ENCODE results near the gene RABAC1.
A peak's percentile ranks its signal among the peaks of the same experiment; 100 is the strongest.
"Not testable (repeated sequence)": the region's sequence is repeated elsewhere in the genome, so short reads cannot be mapped to it uniquely, and the experiment has no call there.

RABAC1 gene

DNA sequence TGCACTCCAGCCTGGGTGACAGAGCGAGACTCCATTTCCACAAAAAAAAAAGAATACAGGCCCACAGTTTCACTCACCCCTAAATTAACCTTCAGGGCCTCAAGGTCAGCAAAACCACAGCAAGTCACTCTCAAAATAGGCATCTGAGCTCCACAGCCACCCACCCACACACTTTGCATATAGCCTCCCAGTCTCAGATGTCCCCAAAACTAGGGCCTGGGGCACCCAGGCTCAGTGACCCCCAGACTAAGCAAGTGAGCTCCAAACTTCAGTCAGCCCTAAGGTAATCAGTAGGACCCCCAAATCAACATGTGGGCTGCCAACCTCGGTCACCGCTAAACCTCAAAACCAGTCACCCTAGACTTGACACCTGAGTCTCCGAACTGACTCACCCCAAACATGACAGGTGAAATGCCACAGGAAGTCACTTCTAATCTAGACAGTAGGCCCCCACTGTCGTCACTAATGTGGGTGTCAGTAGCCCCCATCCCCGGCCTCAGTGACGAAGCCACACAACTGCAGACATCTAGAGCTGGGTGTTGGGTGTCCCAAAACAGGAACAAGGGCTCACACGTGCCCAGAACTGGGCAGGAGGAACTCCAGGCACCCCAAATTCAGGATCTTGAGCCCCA, 13.9 kb downstream of the RABAC1 start:
- no peak for DNase-seq (ENCODE audit: low read depth)

- DNase-seq (ENCODE audit: low read depth), result no peak
Observed at GRCh38 chr19:41944336-41944735, 14.8 kb downstream of the RABAC1 start.

- DNase-seq (ENCODE audit: low read depth), result no peak
Observed at GRCh38 chr19:41941410-41942202, 17.5 kb downstream of the RABAC1 start.

DNA sequence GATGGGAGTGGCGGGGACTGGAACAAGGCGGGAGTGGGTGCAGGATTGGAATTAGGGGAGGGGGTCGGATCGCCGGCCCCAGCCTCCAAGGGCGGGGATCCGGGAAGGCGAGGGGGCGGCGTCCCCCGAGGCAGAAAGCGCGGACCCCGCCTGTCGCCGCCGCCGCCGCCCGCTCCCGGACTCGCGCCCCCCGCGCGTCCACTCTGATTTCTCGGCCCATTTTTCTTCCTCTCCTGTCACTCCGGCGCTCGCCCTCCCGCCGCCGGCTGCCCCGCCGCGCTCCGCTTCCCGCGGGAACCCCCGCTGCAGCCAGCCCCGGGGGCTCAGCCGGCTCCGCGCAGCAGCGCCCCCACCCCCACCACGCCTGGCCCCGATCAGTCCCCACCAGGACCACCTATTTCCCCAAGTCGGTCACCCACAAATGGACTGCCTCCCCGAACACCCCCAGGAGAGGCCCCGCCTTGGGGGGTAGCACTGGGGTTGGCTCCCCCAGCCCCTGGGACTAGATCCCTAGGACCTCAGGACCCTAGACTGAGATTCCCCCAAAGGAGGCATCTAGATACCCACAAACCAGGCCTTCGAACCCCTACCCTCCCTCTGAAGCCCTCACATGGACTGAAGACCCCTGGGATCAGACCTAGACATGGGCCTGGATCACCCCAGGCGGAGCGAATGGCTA, 18.3 kb downstream of the RABAC1 start:
- no peak for DNase-seq (ENCODE audit: low read depth)

DNA sequence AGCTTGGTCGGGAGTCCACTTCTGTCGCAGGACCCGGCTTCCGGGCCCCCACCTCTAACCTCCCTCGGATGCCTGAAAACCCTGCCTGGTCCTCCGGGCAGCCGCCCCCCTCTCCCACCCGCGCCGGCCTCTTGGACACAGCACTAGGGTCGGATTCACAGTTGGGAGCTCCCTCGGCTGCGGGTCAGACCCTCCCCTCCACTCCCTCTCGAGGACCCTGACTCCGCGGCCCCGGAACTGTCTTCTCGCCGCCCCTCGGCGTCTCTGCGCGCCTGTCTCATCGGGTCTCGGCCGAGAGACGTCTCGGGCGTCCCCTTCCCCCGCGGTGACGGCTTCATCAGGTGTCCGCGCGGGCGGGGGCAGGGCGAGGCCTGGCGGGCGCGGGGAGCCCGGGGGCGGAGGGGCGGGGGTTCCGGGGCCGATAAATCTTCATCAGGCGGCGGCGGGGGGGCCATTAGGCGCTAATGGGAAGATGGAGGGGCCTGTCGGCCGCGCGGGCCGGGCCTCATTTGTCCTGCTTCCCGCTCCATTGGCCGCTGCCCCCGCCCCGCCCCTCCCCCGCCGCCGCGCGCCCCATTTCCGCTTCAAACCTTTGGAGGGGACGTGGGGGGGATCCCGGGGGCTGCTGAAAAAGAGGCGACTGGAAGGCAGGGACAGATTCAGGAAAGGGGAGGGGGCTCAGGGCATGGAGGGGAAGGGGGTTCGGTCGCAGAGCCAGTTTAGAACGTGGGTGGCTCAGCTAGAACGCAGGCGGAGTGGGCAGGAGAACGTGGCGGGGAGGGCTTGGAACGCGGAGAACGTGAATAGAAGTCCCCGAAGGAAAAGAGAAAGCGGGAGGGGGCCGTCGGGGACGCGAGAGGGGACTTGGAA, 19.0 kb downstream of the RABAC1 start:
- no peak for DNase-seq (ENCODE audit: low read depth)

DNA sequence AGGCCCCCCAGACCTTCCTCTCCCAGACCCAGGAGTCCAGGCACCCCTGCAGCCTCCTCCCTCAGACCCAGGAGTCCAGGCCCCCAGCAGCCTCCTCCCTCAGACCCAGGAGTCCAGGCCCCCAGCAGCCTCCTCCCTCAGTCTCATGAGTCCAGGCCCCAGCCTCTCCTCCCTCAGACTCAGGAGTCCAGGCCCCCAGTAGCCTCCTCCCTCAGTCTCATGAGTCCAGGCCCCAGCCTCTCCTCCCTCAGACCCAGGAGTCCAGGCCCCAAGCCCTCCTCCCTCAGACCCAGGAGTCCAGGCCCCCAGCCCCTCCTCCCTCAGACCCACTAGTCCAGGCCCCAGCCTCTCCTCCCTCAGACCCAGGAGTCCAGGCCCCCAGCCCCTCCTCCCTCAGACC, 19.9 kb downstream of the RABAC1 start:
- DNase-seq (ENCODE audit: low read depth), result not testable (repeated sequence)

DNA sequence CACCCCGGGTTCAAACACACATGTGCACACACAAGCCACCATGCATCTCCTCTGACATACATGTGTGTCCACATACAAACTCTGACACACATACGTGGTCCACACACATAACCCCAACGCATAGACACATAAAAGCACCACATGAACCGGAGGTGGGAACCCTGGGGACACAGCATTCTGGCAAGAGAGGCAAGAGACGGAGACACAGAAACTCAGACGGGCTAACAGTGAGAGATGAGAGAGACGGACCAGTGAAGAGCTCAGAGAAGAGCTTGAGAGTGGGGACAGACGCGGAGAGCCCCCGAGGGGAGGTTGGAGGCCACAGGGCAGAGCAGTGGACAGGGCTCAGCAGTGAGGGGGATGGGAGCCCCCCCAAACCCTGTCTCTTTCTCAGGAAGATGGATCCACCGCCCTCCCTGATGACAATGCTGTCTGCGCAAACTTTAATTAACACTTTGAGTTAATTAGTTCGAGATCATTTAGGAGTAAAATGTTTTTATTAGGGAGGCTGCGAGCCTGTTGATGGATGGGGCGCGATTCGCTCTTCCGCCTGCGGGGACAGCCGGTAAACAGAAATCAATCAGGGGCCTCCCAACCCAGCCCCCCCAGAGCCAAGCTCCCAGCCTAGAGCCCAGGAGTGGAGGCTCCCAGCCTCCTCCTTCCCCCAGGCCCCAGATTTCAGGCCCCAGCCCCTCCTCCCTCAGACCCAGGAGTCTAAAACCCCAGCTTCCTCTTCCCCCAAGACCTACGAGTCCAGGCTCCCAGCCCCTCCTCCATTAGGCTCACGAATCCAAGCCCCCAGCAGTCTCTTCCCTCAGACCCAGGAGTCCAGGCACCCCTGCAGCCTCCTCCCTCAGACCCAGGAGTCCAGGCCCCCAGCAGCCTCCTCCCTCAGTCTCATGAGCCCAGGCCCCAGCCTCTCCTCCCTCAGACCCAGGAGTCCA, 21.3 kb downstream of the RABAC1 start:
- DNase-seq (ENCODE audit: low read depth), result no peak

GRCh38 chr19:41936961-41937360, 22.2 kb downstream of the RABAC1 start:
- no peak for DNase-seq (ENCODE audit: low read depth)

GRCh38 chr19:41936416-41936850, 22.7 kb downstream of the RABAC1 start:
- DNase-seq (ENCODE audit: low read depth), result no peak

GRCh38 chr19:41935760-41936415, 23.2 kb downstream of the RABAC1 start:
- no peak for DNase-seq (ENCODE audit: low read depth)

DNA sequence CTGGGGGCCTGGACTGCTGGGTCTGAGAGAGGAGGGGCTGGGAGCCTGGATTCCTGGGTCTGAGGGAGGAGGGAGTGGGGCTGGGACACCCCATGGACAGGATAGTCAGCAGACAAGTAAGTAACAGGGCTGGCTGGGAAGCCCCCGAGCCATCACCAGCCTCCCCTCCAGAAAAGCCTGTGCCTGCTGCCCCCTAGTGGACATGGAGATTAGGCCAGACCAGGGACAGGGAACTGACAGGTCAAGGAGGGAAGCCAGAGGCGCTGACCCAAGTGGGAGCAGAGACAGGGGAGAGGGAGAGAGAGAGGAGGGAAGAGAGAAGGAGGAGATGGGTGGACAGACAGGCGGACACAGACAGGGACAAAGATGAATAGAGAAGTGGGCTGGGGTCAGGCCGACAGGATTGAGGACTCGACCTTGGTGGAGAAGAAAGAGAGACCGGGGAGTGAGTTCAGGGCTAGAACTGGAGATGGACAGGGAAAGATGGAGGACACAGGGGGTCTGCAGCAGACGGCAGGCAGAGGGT, 24.2 kb downstream of the RABAC1 start:
- peak; percentile 36 for DNase-seq (ENCODE audit: low read depth)

DNA sequence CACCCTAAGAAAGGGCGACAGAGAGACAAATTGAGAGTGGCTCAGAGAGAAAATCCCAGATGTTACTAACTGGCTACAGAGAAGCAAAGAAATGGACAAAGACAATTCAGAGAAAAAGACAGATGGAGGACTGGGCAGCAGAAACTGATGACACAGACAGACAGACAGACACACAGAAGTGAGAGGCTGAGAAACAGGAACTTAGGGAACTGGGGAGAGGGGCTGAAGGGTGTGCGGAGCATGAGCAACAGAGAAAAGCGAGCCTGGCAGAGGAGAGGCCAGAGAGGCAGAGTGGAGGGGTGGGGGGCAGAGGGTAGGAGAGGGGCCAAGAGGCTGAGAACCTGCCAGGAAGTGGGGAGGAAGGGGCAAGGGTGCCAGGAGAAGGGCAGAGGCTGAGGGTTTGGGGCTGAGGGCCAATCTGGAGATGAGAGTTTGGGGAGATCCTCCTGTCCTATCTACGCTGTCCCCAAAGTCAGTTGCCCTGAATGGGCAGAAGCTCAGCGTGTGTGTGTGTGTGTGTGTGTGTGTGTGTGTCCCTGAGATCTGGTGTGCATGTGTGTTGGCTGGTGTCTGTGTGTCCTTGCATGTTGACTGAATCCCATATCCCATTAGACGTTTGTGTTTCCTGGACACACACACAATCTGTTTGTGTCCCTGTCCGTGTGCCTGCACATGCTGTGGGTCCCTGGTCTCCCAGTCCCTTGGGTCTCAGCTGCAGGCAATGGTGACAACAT, 25.3 kb downstream of the RABAC1 start:
- DNase-seq (ENCODE audit: low read depth), result no peak

- DNase-seq (ENCODE audit: low read depth), result no peak
Observed at GRCh38 chr19:41932720-41933332, 26.3 kb downstream of the RABAC1 start.

DNA sequence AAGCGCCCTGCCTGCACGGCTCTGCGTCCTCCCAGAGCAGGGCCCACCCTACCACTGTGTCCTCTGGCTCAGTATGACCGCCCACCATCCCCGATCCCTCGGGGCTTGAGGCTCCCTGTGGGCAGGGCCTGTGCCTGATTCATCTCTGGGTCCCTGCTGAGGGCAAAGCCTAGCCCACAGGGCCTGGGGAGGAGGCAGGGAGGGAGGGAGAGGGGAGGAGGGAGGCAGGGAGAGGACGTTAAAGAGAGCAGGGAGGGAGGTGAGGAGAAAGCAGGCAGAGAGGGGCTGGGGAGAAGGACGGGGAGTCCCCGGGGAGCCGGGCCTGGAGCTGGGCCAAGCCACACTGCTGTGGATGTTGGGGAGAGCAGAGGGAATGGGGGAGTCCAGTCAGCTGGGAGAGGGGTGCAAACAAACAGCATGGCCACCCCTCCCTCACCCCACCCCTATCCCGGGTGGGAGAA, 26.8 kb downstream of the RABAC1 start:
- DNase-seq (ENCODE audit: low read depth), result no peak

DNA sequence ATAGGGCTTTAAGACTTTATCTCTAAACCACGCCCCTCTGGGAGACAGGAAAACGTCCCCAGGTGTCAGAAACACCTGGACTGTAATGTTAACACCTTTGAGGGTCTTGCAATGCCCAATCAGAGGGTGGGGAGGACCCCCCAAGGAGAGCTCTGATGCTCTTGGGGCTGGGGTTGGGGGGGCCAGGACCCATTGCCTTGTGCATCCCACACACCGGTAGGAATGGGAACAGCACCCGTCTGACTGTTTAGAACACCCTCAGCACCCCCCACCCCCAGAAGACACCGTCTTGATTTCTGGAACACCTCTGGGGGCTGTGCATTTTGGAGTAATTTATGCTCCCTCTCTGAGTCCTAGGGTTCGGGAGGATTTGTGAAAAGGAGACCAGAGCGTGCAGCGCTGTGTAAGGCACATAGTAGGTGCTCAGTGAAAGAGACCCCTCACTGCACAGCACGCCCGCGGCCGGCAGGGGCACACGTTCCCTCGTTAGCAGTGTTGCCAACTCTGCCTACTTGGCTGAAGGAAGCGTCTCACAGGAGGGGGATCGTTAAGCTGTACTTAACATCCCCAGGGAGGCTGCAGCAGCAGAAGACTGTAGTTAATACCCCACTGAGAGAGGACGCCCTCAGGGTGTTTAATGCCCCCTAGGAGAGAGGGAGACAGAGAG, 28.1 kb downstream of the RABAC1 start:
- no peak for DNase-seq (ENCODE audit: low read depth)

- DNase-seq (ENCODE audit: low read depth), result no peak
Observed at GRCh38 chr19:41930322-41930722, 28.8 kb downstream of the RABAC1 start.

- no peak for DNase-seq (ENCODE audit: low read depth)
Observed at GRCh38 chr19:41929536-41930071, 29.5 kb downstream of the RABAC1 start.

All from amniotic epithelial cell (primary cell).